Omental fat pad (tissue), 4 donors: Measurements from ENCODE around the gene MPDZ. TPM values are rescaled to one million over a fixed set of nuclear protein-coding genes. Genes with fewer than 3 reads are reported as not detected.

ENCODE experiments used
- ATAC-seq: fragments of 150-250 bp; one replicate; pipeline ENCODE4 v1.9.1; 2016; ENCODE audit warnings: mild to moderate bottlenecking, moderate library complexity; ENCODE audit not compliant: low FRiP score
- DNase-seq: peaks from one replicate; pipeline ENCODE4 v3.0.0-alpha.2; 2019; ENCODE audit warnings: low spot score
- total RNA-seq, 4 donors: library from RNA; depleted of rRNA; stranded (reverse); fragments of >200 nt; gene quantifications; one replicate each; pipeline ENCODE4 v1.1.0, GENCODE V29; 2016
- TF ChIP-seq, protein P1 (sequence below), 3 donors: fragments of 450-650 bp; IDR thresholded peaks; one replicate each; pipeline ENCODE4 v1.5.1; 2016 to 2017; ENCODE audit warnings: antibody characterized with exemption in 3 of 3, mild to moderate bottlenecking in 3 of 3, moderate library complexity in 2 of 3

MPDZ gene
- total RNA-seq, 4 donors from 2014 or later: 41.6 to 90.6 (median 77.3) TPM

DNA sequence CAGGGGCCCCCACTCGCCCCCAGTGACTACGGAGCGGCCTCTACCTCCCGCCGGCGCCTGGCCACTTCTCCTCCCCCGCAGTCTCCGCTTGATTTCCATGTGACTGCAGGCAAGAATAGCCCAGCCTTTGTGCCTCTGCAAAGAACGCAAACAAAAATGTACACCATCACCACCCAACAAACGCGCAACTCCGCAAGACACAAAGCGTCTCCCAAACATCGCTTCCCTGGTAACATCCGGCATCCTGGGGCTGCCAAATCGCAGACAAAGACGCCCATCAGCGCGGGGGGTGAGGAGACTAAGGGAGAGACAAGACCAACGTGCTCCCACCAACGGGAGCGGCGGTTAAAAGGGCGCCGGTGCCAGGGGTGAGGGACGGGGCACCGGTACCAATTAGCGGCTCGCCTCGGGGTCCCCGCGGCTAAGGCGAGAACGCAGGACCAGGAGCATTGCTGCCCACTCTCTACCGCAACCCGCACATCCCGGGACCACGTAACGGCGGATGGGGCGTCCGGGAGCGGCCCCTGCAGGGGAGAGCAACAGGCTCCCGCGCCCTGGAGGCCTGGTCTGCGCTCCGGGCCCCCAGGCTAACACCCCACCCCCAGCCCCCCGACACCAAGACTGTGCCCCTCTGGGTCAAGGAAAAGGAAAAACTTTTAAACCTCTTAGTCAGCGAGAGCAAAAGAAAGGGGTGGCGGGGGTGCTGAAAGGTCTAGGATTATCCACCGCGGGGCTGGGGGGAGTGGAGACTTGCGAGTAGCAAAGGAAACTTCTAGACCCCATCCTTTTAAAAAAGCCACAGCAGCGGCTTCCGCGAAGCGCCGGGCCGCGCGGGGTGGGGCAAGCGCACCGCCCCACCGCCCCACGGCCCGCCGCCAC, 885 bp downstream of the MPDZ start:
- ATAC-seq (peak; percentile 56), DNase-seq (peak; percentile 31)

DNA sequence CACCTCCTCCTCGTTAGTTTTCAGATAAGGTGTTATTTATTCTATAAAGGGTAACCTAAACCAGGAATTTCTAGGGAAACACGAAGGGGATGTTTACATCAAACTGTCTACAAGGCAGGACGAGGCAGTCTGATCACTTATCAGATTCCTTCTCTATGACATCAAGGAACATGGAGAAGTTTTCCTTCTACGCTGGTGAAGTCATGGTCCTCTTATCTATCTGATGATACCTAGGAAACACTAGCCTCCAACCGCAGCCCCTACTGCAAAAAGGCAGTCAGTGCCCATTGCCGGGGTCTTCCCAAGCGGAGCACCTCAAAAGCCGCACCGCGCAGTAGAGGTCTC, 1.5 kb downstream of the MPDZ start:
- DNase-seq (no peak), ATAC-seq (no peak)
- TF ChIP-seq, protein P1, sequence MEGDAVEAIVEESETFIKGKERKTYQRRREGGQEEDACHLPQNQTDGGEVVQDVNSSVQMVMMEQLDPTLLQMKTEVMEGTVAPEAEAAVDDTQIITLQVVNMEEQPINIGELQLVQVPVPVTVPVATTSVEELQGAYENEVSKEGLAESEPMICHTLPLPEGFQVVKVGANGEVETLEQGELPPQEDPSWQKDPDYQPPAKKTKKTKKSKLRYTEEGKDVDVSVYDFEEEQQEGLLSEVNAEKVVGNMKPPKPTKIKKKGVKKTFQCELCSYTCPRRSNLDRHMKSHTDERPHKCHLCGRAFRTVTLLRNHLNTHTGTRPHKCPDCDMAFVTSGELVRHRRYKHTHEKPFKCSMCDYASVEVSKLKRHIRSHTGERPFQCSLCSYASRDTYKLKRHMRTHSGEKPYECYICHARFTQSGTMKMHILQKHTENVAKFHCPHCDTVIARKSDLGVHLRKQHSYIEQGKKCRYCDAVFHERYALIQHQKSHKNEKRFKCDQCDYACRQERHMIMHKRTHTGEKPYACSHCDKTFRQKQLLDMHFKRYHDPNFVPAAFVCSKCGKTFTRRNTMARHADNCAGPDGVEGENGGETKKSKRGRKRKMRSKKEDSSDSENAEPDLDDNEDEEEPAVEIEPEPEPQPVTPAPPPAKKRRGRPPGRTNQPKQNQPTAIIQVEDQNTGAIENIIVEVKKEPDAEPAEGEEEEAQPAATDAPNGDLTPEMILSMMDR (IDR thresholded peaks at IDR 0.05): no peak

More for the DNA sequence above, 885 bp downstream of the MPDZ start:
- TF ChIP-seq, protein P1 (IDR thresholded peaks at IDR 0.05): no peak

DNA sequence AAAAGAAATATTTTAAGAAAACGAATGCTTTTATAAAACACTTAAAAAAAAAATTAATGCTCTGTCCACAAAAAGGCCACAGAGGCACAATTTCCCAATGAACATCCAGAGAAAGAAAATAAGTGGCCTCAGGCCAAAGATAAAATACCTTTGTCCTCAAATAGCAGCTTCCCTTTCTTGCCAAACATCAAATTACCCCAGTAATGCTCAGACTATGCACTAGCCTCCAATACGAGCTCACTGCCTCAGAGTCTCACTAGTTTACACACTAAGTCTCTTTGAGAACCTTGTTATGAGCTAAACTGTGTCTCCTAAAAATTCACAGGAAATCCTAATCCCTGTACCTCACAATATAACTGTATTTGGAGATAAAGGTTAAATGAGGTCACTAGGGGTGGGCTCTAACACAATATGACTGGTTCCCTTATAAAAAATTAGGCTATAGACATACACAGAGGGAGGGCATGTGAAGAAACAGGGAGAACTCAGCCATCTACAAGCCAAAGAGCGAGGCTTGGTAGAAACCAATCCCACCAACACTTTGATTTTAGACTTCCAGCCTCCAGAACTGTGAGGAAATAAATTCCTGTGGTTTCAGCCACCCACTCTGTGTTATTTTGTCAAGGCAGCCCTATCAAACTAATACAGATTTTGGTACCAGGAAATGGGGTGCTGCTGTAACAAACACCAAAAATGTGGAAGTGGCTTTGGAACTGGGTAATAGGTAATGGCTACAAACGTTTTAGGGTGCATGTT, 4.4 kb downstream of the MPDZ start:
- DNase-seq (no peak), ATAC-seq (no peak)
- TF ChIP-seq, protein P1 (IDR thresholded peaks at IDR 0.05): no peak

DNA sequence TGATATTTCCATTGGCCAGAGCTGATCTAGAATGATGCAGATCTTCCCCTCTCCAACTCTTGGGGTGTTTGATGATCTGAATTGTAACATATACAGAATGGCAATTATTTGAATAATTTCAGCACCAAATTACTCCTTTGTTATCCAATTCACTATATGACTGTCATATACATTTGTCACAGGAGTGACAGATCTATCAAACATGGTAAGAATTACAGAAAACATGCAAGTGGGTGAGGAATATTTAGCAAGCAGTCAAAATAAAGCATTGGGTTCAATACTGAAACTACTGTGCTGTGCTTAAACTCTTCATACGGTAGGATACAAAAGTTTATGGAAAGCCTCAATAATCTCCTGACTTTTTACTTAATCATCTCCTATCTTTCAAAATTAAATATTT, 8.8 kb downstream of the MPDZ start:
- TF ChIP-seq, protein P1 (IDR thresholded peaks at IDR 0.05): no peak
- ATAC-seq (no peak), DNase-seq (no peak)

DNA sequence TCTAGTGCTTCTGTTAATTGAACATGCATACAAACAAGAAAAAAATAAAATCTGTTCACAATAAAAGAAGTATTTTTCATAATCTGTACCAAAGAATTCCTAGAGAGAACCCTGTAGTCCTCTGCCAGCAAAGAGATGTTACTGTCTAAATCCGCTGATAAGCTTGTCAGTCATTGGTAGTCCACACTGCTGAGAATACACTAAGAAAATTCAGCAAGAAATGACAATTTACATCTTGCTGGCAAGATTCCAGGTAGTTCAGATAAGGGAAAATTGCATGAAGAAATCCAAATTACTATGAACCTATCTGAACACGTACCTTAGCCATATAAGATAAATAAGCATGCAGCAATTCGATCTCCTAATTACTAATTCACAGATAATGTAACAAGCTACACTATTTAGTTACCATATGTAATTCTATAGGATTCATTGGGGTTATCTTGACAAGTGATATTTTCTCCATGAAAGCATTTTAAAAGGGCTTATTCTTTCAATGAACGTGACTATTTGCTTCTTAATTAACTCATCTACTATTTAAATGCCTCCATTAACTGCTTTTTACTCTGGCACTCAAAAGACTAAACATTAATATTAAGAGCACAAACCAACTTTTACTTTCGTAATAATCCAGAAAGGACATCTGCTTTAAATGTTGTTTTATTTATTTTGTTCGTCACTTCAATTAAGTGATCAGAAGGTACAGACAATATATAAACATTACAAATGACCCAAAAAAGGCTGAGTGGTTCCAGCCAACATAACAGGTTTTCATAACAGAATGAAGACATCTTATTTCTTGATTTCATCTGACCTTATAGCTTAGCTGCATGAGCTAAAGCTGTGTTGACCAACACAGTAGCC, 9.7 kb downstream of the MPDZ start:
- no peak for ATAC-seq
- no peak for DNase-seq
- TF ChIP-seq, protein P1 (IDR thresholded peaks at IDR 0.05): no peak

DNA sequence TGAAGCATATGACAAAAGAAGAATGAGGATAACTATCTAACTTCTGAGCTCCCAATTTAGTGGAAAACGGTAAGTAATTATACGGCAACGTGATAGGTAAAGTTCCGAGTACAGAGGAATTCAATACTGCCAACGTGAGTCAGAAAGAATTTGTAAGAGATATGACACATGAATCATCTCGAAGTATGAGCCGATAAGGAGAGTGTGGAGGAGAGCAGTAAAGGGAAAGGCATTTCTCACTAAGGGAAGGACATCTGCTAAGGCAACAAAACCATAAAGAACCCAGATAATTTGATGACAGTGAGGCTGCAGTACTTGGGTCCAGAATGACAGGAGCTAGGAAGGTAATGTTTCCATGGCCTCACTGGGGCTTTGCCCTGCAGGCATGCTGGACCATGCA, 11.0 kb downstream of the MPDZ start:
- ATAC-seq: peak; percentile 53
- DNase-seq: no peak
- TF ChIP-seq, protein P1 (IDR thresholded peaks at IDR 0.05): no peak
